Measurements from ENCODE around the gene ACOT12.
"Not testable (repeated sequence)": the region's sequence is repeated elsewhere in the genome, so short reads cannot be mapped to it uniquely, and the experiment has no call there.

Gene ACOT12

GRCh38 chr5:81393783-81394718 is at the start of gene ACOT12:
ACOT12 (minus strand) TSS chr5:81394134; CDS start chr5:81394114, 20 bp downstream.
- DNase-seq, result no peak

GRCh38 chr5:81435023-81435422 is 41.1 kb upstream of the ACOT12 start:
- no peak for DNase-seq

- DNase-seq, result no peak
These were observed 36.1 kb upstream of the ACOT12 start for GRCh38 chr5:81429985-81430384.

- DNase-seq, result no peak
These were observed 35.4 kb upstream of the ACOT12 start for GRCh38 chr5:81429363-81429762.

GRCh38 chr5:81428861-81429260 is 34.9 kb upstream of the ACOT12 start:
- no peak for DNase-seq

- no peak for DNase-seq
These were observed 34.5 kb upstream of the ACOT12 start for GRCh38 chr5:81428446-81428845.

GRCh38 chr5:81427566-81427965 is 33.6 kb upstream of the ACOT12 start:
- no peak for DNase-seq

GRCh38 chr5:81426359-81427030 is 32.6 kb upstream of the ACOT12 start:
- DNase-seq, result no peak

- peak; percentile 35 for DNase-seq
These were observed 31.6 kb upstream of the ACOT12 start for GRCh38 chr5:81425569-81425968.

GRCh38 chr5:81424728-81425127 is 30.8 kb upstream of the ACOT12 start:
- DNase-seq, result no peak

- no peak for DNase-seq
These were observed 28.7 kb upstream of the ACOT12 start for GRCh38 chr5:81422671-81423070.

GRCh38 chr5:81420039-81420667 is 26.2 kb upstream of the ACOT12 start:
- no peak for DNase-seq

GRCh38 chr5:81418606-81419005 is 24.7 kb upstream of the ACOT12 start:
- no peak for DNase-seq

GRCh38 chr5:81417052-81417451 is 23.1 kb upstream of the ACOT12 start:
- no peak for DNase-seq

GRCh38 chr5:81409896-81410295 is 16.0 kb upstream of the ACOT12 start:
- no peak for DNase-seq

- no peak for DNase-seq
These were observed 15.4 kb upstream of the ACOT12 start for GRCh38 chr5:81409361-81409760.

GRCh38 chr5:81408496-81408895 is 14.6 kb upstream of the ACOT12 start:
- no peak for DNase-seq

GRCh38 chr5:81407811-81408210 is 13.9 kb upstream of the ACOT12 start:
- not testable (repeated sequence) for DNase-seq

- DNase-seq, result no peak
These were observed 11.4 kb upstream of the ACOT12 start for GRCh38 chr5:81405126-81405891.

- DNase-seq, result no peak
These were observed 8.4 kb upstream of the ACOT12 start for GRCh38 chr5:81402192-81402930.

GRCh38 chr5:81401266-81401665 is 7.3 kb upstream of the ACOT12 start:
- DNase-seq, result no peak

GRCh38 chr5:81400375-81400774 is 6.4 kb upstream of the ACOT12 start:
- DNase-seq, result no peak

Data from COR-L47 (cell line).